ENCODE results near the gene NOTCH1. TPM values are rescaled to one million over a fixed set of nuclear protein-coding genes. Genes with fewer than 3 reads are reported as not detected.
A peak's percentile ranks its signal among the peaks of the same experiment; 100 is the strongest.

Gene NOTCH1
- polyA plus RNA-seq, 5 donors = 15.9 to 37.5 (median 27.1) TPM

DNA sequence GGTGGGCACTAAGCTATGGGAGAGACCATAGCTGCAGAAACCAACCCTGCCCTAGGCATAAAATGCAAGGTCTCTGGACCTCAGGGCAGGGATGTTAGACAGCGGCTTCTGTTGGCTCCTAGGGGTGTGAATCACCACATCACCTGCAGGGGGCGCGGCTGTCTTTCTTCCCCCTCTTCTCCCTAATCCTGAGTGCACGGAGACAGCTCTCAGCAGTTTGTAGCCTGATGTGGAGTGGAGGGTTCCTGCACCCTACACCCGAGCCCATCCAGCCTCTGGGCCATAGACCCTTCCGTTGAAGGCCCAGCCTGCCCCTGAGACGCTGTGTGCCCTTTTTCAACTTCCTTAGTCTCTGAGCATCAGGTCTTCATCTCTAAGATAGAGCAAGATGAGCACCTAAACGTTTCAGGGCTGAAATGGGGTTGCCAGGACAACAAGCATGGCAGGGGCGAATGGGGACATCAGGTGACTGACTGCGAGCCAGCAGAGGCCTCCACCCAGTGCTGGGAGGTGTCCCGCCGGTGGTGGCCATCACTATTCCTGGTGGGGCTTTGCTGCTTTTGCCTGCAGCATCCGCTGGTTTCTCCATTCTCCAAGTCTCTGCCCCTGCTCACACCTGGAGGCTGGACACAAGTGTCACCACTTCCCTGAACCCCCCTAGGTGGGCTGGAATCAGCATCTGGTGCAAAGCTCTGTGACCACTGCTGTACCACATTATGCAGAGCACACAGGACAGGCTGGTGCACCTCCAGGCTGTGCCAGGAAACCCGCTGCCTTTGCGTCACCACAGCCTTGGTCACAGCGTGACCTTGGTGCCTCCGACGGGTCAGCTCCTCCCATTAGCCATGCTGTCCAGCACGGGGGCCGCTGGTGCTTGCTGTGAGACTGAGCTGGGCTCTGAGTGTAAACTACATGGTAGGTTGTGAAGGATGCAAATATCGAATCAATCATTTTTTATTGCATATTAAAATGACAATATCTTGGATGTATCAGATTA, 60.5 kb downstream of the NOTCH1 start:
- DNase-seq = peak; percentile 59 to 79

DNA sequence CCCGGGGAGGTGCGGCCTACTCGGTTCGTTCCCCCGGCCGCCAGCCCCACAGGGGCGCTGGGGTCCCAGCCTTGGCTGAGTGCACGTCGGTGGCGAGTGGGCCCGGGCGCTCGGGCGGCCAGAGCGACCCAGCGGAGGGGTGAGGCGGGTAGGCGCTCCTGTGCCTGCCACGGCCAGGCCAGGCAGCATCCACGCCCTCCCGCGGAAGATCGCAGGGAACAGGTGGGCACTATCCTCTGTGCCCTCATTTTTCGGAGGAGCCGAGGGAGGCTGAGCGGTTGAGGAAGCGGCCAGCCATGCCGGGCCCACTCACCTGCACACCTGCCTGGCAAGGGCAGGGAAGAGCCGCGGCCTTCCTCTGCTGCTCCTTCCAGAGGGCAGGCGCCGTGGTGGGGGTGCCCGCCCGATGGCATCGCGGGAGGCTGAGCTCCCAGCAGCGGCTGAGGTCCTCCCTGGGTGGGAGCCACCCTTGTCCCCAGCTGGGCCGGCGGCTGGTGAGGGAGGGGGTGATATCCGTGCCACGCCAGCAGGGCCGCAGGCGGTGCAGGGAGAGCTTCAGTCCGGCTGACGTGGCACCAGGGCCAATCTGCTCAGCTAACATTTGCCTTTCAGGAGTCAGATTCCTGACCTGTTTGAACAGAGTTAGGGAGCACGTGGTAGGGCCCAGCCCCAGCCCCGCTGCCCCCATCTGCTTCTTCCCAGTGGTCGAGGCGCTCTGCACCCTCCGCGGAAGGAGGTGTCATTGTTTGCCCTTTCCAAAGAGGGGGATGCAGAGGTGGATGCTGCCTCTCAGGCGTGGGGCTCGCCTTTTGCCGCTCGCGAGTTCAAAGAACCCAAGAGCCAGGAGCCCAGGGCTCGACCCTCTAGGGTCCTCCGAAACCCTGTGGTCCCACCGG, 61.4 kb downstream of the NOTCH1 start:
- peak; percentile 7 to 14 for DNase-seq

GRCh38 chr9:136483589-136484152, 62.2 kb downstream of the NOTCH1 start:
- DNase-seq = peak; percentile 93 to 96

- peak; percentile 99 for DNase-seq
These were observed 62.9 kb downstream of the NOTCH1 start, which contains the start of gene SEC16A for GRCh38 chr9:136482793-136483588. TSS of gene SEC16A (minus strand) at chr9:136483040. CDS start at chr9:136477615, 5,425 bp downstream.

- DNase-seq = peak; percentile 46 to 55
These were observed 63.6 kb downstream of the NOTCH1 start for GRCh38 chr9:136482046-136482792.

DNA sequence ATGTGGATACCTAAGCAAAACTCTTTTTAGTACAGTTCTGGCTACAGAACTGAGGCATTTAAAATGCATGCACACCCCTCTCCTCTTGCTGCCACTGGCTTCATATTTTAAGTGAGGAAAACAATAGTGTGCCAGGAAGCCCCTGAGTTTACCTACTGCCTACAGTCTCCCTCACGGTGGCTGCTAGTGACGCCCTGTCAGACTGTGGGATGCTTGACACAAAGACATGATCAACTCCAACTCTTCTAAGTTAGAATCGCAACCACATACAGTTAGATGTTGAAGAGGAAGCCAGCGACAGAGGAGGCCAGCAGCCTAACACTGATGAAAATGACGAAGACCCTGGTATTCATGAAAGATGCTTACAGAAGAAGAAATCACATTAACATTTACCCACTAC, 64.3 kb downstream of the NOTCH1 start:
- no peak for DNase-seq

DNA sequence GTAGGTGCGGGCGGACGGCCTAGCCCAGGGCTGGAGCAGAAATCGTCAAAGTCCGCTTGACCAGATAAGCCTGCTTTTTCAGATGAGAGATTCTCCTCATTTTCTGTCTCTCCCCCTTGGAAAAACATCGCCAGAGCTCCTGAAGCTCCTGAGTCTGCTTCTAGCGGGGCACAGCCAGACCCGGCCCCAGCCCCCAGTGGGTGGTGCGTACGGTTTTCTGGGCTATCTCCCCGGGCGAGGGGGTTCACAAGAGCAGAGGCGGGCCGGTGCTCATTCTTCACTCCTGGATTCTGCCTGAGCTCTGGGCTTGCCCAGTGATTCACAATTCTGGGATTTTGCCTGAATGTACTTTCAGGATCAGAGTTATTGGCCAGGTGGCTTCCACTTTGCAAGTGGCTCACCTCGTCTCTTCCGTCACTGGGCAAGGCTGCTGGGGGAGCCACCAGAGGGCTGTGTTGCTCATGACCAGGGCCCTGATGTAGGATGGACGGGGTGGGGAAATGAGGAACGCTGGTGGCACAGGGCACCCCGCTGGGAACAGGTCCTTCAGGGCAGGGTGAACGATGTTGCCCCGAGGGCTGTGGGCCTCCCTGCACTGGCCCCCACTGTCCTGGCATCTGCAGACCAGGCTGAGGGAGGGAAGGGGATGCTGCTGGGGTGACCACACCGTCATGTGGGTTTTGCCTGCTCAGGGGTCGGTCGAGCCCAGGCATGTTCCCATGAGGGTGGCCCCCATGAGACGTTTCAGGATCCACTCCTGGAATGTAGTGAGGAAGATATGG, 69.3 kb downstream of the NOTCH1 start:
- no peak for DNase-seq

GRCh38 chr9:136474974-136475865, 70.6 kb downstream of the NOTCH1 start:
- DNase-seq = no peak

- no peak for DNase-seq
These were observed 71.7 kb downstream of the NOTCH1 start for GRCh38 chr9:136474021-136474640.

GRCh38 chr9:136473354-136473721, 72.5 kb downstream of the NOTCH1 start:
- DNase-seq = no peak

GRCh38 chr9:136472640-136473353, 73.1 kb downstream of the NOTCH1 start:
- no peak for DNase-seq

- no peak for DNase-seq
These were observed 73.9 kb downstream of the NOTCH1 start for GRCh38 chr9:136471802-136472487.

DNA sequence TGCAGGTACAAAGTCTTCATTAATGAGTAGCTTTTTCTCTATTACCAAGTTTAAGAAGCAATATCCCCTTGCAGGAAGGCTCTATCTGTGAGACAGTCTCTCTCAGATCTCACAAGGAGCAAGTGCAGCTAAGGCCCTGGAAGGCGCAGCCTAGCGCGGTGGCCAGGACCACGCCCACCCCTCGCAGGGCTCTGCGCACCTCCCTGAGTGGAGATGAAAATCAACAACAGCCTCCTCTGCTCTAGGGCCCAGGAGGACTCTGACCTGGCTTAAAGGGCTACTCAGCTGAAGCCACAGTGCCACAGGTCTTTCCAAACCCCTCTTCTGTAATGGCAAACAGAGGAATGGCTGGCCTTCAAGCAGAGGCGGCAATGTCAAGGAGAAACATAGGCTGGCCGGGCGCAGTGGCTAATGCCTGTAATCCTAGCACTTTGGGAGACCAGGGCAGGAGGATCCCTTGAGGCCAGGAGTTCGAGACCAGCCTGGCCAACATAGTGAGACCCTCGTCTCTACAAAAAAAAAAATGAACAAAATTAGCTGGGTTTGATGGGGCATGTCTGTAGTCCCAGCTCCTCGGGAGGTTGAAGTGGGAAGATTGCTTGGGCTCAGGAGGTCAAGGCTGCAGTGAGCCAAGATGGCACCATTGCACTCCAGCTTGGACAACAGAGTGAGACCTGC, 74.9 kb downstream of the NOTCH1 start:
- no peak for DNase-seq

GRCh38 chr9:136470356-136470755, 75.5 kb downstream of the NOTCH1 start:
- no peak for DNase-seq

GRCh38 chr9:136467766-136468165, 78.1 kb downstream of the NOTCH1 start:
- no peak for DNase-seq

DNA sequence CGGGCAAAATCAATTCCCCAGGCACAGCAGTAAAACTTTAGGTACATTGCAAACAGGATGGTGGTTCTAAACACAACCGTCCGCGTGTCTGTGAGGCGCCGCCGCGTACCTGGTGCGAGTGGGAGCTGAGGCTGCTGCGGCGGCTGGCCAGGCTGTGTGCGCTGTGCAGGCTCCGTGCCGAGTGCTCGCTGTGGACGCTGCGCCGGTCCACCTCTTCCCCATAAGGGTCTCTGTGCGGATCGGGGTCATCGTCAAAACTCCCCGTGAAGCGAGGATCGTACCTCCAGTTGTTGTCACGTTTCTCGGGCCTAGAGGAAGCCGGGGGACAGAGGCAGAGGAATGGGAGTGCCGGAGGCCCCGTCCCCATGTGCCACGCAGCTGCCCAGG, 79.7 kb downstream of the NOTCH1 start:
- DNase-seq = no peak

Data from right lung (tissue), 5 donors.